GM06990 (cell line): Measurements from ENCODE around the gene TCF4.

Experiments used
- DNase-seq: peaks from one replicate; pipeline ENCODE4 v3.0.0-alpha.2; 2011; ENCODE audit not compliant: insufficient read length; ENCODE audit errors: extremely low read depth
- H3K27me3 ChIP-seq: replicated peaks from 2 replicates; pipeline ENCODE4 v1.6.0; 2011; ENCODE audit warnings: low read length; ENCODE audit not compliant: control insufficient read depth, insufficient read depth
- H3K36me3 ChIP-seq: 2 replicates; pipeline ENCODE4 v1.5.1; 2011; ENCODE audit warnings: low read length; ENCODE audit not compliant: control insufficient read depth, insufficient read depth
- H3K4me3 ChIP-seq: replicated peaks from 2 replicates; pipeline ENCODE4 v1.5.1; 2011; ENCODE audit warnings: low read depth, mild to moderate bottlenecking, control low read depth, low read length
- CTCF ChIP-seq: IDR thresholded peaks from 2 replicates; pipeline ENCODE4 v1.5.1; 2011; ENCODE audit warnings: low read length, control low read depth, mild to moderate bottlenecking, inconsistent platforms; ENCODE audit not compliant: insufficient read depth, poor library complexity, severe bottlenecking

Gene TCF4

GRCh38 chr18:55400081-55400480 is 187.9 kb downstream of the TCF4 start:
- Histone ChIP-seq H3K4me3 (no peak overlapping the region), H3K27me3 (no peaks in the 10 kb centered on the region), H3K36me3 (no peaks in the 10 kb centered on the region)
- DNase-seq: no peak
- no peak for TF ChIP-seq CTCF

GRCh38 chr18:55398858-55399257 is 189.1 kb downstream of the TCF4 start:
- TF ChIP-seq CTCF: no peak
- no peaks in the 10 kb centered on the region for H3K36me3 ChIP-seq
- DNase-seq: no peak
- no peak overlapping the region for H3K4me3 ChIP-seq
- no peaks in the 10 kb centered on the region for H3K27me3 ChIP-seq

DNA sequence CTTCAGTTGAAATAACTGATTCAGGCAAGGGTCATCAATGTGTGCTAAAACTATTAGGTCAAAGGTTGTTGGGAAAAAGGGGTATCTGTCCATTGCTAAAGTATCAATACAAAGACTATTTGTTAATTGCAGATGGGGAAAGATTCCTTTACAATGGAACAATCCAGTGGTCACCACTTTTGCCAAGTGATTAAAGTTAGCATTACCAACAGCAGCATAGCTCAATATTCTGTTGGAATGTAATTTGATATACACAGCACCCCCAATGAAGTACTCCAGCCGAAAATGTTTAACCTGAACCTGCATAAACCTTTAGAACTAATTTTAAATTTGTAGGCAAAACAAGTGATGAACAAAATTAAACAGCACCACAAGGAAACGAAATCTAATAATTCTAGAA is 191.0 kb downstream of the TCF4 start:
- TF ChIP-seq CTCF: no peak
- Histone ChIP-seq H3K36me3 (no peaks in the 10 kb centered on the region), H3K27me3 (no peaks in the 10 kb centered on the region), H3K4me3 (no peak overlapping the region)
- no peak for DNase-seq

GRCh38 chr18:55396267-55396905 is 191.6 kb downstream of the TCF4 start:
- no peak for TF ChIP-seq CTCF
- Histone ChIP-seq H3K27me3 (no peaks in the 10 kb centered on the region), H3K4me3 (no peak overlapping the region), H3K36me3 (no peaks in the 10 kb centered on the region)
- no peak for DNase-seq

DNA sequence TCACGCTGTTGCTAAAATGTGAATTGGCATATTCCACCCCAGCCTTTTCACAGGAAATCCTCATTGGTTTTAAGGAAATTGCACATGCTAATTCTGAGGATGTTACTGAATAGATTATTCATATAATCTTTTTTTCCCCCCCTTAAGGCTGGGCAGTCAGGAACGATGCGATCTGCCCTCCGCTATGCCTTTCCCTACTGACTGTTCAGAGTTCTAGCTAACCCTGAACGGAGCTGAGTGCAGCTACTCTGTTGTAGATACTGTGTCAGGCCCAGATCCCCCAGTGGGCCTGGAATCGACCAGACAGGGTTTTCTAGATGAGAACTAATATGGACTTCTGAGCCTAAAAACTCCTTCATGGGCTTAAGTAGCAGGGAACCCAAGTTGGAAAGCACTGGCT is 192.2 kb downstream of the TCF4 start:
- DNase-seq: no peak
- no peak for TF ChIP-seq CTCF
- no peaks in the 10 kb centered on the region for H3K27me3 ChIP-seq
- no peak overlapping the region for H3K4me3 ChIP-seq
- H3K36me3 ChIP-seq: no peaks in the 10 kb centered on the region

DNA sequence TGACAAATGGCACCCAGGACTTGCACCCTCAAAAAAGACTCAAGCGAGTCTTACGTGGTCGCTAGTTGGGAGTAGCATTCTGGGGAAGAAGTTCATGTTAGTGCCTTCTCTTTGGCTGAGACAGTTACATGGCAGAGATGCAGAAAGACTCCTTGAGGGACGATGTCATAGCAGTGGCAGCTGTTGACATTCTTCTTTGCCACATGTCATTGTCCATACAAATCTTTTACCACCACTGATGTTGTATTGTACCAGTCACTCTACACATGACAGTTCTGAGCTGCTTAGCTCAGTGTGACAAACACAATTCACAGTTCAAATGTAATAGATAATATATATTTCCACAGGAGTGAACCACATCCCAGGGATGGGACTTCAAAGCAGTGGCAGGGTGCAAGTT is 197.1 kb downstream of the TCF4 start:
- Histone ChIP-seq H3K27me3 (no peaks in the 10 kb centered on the region), H3K36me3 (no peaks in the 10 kb centered on the region), H3K4me3 (no peak overlapping the region)
- TF ChIP-seq CTCF: no peak
- no peak for DNase-seq
